Calu3 (cell line): Measurements from ENCODE around the gene SEMA4F. TPM values are rescaled to one million over a fixed set of nuclear protein-coding genes. Genes with fewer than 3 reads are reported as not detected.

ENCODE experiments used
- BruUV-seq: library from RNA; stranded (reverse); fragments of 400-500 nt; replicated peaks from 2 replicates; lab custom pipeline; 2021; lab: Mats Ljungman, UMichigan
- CTCF ChIA-PET: fragments of 300-600 bp; sonication (Branson Sonifier 250); formaldehyde crosslinking; loops from one replicate; lab custom pipeline; 2022; ENCODE audit warnings: antibody characterized with exemption; lab: Charles Lee
- DNase-seq: peaks from one replicate; pipeline ENCODE4 v3.0.0; 2022
- H3K27ac Mint-ChIP-seq: one replicate; pipeline ENCODE4 v1.8.0; 2022; ENCODE audit warnings: mixed read lengths; ENCODE audit not compliant: unreplicated experiment
- H3K27me3 Mint-ChIP-seq: one replicate; pipeline ENCODE4 v1.8.0; 2022; ENCODE audit warnings: mixed read lengths; ENCODE audit not compliant: unreplicated experiment
- H3K36me3 Mint-ChIP-seq: one replicate; pipeline ENCODE4 v1.8.0; 2022; ENCODE audit warnings: mild to moderate bottlenecking, moderate library complexity, mixed read lengths; ENCODE audit not compliant: insufficient read depth, unreplicated experiment
- H3K4me1 Mint-ChIP-seq: one replicate; pipeline ENCODE4 v1.8.0; 2022; ENCODE audit warnings: mild to moderate bottlenecking, low read depth, mixed read lengths; ENCODE audit not compliant: unreplicated experiment
- H3K4me3 Mint-ChIP-seq: one replicate; pipeline ENCODE4 v1.8.0; 2022; ENCODE audit warnings: mild to moderate bottlenecking, low read depth, moderate library complexity, mixed read lengths; ENCODE audit not compliant: unreplicated experiment
- H3K9me3 Mint-ChIP-seq: one replicate; pipeline ENCODE4 v1.8.0; 2022; ENCODE audit warnings: low read depth, mixed read lengths; ENCODE audit not compliant: unreplicated experiment
- CTCF ChIP-seq: fragments of 200-600 bp; IDR thresholded peaks from one replicate; pipeline ENCODE4 v1.8.0; 2022; ENCODE audit warnings: antibody characterized with exemption; ENCODE audit not compliant: unreplicated experiment
- intact Hi-C: fragments of 100-400 bp; cut with micrococcal nuclease; formaldehyde crosslinking; loops from one replicate; pipeline ENCODE4 v1.10.0; 2022; ENCODE audit not compliant: unreplicated experiment
- total RNA-seq: library from RNA; stranded (reverse); gene quantifications from 2 replicates; pipeline ENCODE4 v1.2.3, GENCODE V29; 2022

SEMA4F gene
- total RNA-seq, 1 experiment from 2014 or later: 10.1 TPM

GRCh38 chr2:74675090-74675489, 21.0 kb downstream of the SEMA4F start:
- CTCF ChIA-PET: interaction anchor here (1.1 kb wide), 1 partner anchor 24 kb away, joined by 3 read pairs; no protein-coding TSS in a partner anchor
- no peaks in the 10 kb centered on the region for H3K36me3 Mint-ChIP-seq
- H3K9me3 Mint-ChIP-seq: no peaks in the 10 kb centered on the region
- H3K4me3 Mint-ChIP-seq: no peak overlapping the region
- intact Hi-C loops: no loop called here
- no peaks in the 10 kb centered on the region for H3K4me1 Mint-ChIP-seq
- H3K27ac Mint-ChIP-seq: no peak overlapping the region
- no peak for DNase-seq
- no peak for TF ChIP-seq CTCF
- no TSS peak for BruUV-seq
- H3K27me3 Mint-ChIP-seq: no peaks in the 10 kb centered on the region

- CTCF ChIA-PET: interaction anchor here (1.1 kb wide), 1 partner anchor 23 kb away, joined by 3 read pairs; no protein-coding TSS in a partner anchor
These were observed 22.3 kb downstream of the SEMA4F start for GRCh38 chr2:74676331-74676730.

GRCh38 chr2:74679615-74680014, 25.6 kb downstream of the SEMA4F start:
- Mint-ChIP-seq H3K27ac (no peak overlapping the region), H3K27me3 (no peaks in the 10 kb centered on the region), H3K4me1 (no peaks in the 10 kb centered on the region), H3K4me3 (no peak overlapping the region), H3K36me3 (no peaks in the 10 kb centered on the region), H3K9me3 (no peaks in the 10 kb centered on the region)
- no TSS peak for BruUV-seq
- CTCF ChIA-PET: no interaction called here
- TF ChIP-seq CTCF: no peak
- no peak for DNase-seq
- intact Hi-C loops: no loop called here

More at GRCh38 chr2:74676331-74676730, 22.3 kb downstream of the SEMA4F start:
- Mint-ChIP-seq H3K4me3 (no peak overlapping the region), H3K4me1 (no peaks in the 10 kb centered on the region), H3K27me3 (no peaks in the 10 kb centered on the region), H3K9me3 (no peaks in the 10 kb centered on the region), H3K36me3 (no peaks in the 10 kb centered on the region), H3K27ac (no peak overlapping the region)
- no peak for TF ChIP-seq CTCF
- DNase-seq: no peak
- no TSS peak for BruUV-seq
- intact Hi-C loops: no loop called here

GRCh38 chr2:74682501-74682900, 28.5 kb downstream of the SEMA4F start:
- DNase-seq: no peak
- no peaks in the 10 kb centered on the region for H3K27me3 Mint-ChIP-seq
- no peaks in the 10 kb centered on the region for H3K4me1 Mint-ChIP-seq
- TF ChIP-seq CTCF: no peak
- intact Hi-C loops: no loop called here
- H3K4me3 Mint-ChIP-seq: no peak overlapping the region
- CTCF ChIA-PET: no interaction called here
- no TSS peak for BruUV-seq
- no peaks in the 10 kb centered on the region for H3K9me3 Mint-ChIP-seq
- no peaks in the 10 kb centered on the region for H3K36me3 Mint-ChIP-seq
- no peak overlapping the region for H3K27ac Mint-ChIP-seq
